ENCODE results near the gene GNLY.

Gene GNLY

GRCh38 chr2:85718885-85719492 is 24.8 kb downstream of the GNLY start:
- TF ChIP-seq CTCF (IDR thresholded peaks at IDR 0.05; ENCODE audit: low read depth, low read length, missing control alignments), result no peak
- DNase-seq (ENCODE audit: low read depth), result no peak
- no peak overlapping the region for H3K4me3 ChIP-seq (ENCODE audit: low read depth, low read length)

- DNase-seq (ENCODE audit: low read depth), result no peak
- no peak for TF ChIP-seq CTCF (IDR thresholded peaks at IDR 0.05; ENCODE audit: low read depth, low read length, missing control alignments)
- no peak overlapping the region for H3K4me3 ChIP-seq (ENCODE audit: low read depth, low read length)
These were observed 25.6 kb downstream of the GNLY start for GRCh38 chr2:85719609-85720240.

GRCh38 chr2:85720533-85720932 is 26.4 kb downstream of the GNLY start:
- H3K4me3 ChIP-seq (ENCODE audit: low read depth, low read length), result no peak overlapping the region
- no peak for TF ChIP-seq CTCF (IDR thresholded peaks at IDR 0.05; ENCODE audit: low read depth, low read length, missing control alignments)
- no peak for DNase-seq (ENCODE audit: low read depth)

GRCh38 chr2:85721641-85722040 is 27.5 kb downstream of the GNLY start:
- no peak for DNase-seq (ENCODE audit: low read depth)
- no peak for TF ChIP-seq CTCF (IDR thresholded peaks at IDR 0.05; ENCODE audit: low read depth, low read length, missing control alignments)
- H3K4me3 ChIP-seq (ENCODE audit: low read depth, low read length), result no peak overlapping the region

GRCh38 chr2:85722519-85722918 is 28.4 kb downstream of the GNLY start:
- DNase-seq (ENCODE audit: low read depth), result no peak
- TF ChIP-seq CTCF (IDR thresholded peaks at IDR 0.05; ENCODE audit: low read depth, low read length, missing control alignments), result no peak
- no peak overlapping the region for H3K4me3 ChIP-seq (ENCODE audit: low read depth, low read length)

GRCh38 chr2:85723707-85724360 is 29.7 kb downstream of the GNLY start:
- no peak overlapping the region for H3K4me3 ChIP-seq (ENCODE audit: low read depth, low read length)
- no peak for DNase-seq (ENCODE audit: low read depth)
- TF ChIP-seq CTCF (IDR thresholded peaks at IDR 0.05; ENCODE audit: low read depth, low read length, missing control alignments), result no peak
